HG02642 (cell line): ENCODE measurements around the gene CANT1.
"Not testable (repeated sequence)": the region's sequence is repeated elsewhere in the genome, so short reads cannot be mapped to it uniquely, and the experiment has no call there.

Source experiments
- ATAC-seq: cut with Tn5 transposase; IDR thresholded peaks from one replicate; pipeline ENCODE4 v1.9.1; 2021; ENCODE audit warnings: mild to moderate bottlenecking; ENCODE audit not compliant: unreplicated experiment, poor library complexity

The CANT1 gene

GRCh38 chr17:79043931-79044320, 34.4 kb upstream of the CANT1 start:
- no peak for ATAC-seq

- no peak for ATAC-seq
These were observed 33.8 kb upstream of the CANT1 start for GRCh38 chr17:79043191-79043930.

GRCh38 chr17:79042421-79043190, 33.0 kb upstream of the CANT1 start:
- no peak for ATAC-seq

- ATAC-seq = no peak
These were observed 32.3 kb upstream of the CANT1 start for GRCh38 chr17:79041723-79042420.

- no peak for ATAC-seq
These were observed 31.5 kb upstream of the CANT1 start for GRCh38 chr17:79041041-79041570.

GRCh38 chr17:79039886-79040285, 30.3 kb upstream of the CANT1 start:
- ATAC-seq = no peak

GRCh38 chr17:79039171-79039570, 29.6 kb upstream of the CANT1 start:
- no peak for ATAC-seq

- no peak for ATAC-seq
These were observed 29.1 kb upstream of the CANT1 start for GRCh38 chr17:79038545-79039135.

- ATAC-seq = no peak
These were observed 27.0 kb upstream of the CANT1 start for GRCh38 chr17:79036596-79036995.

GRCh38 chr17:79036181-79036580, 26.6 kb upstream of the CANT1 start:
- no peak for ATAC-seq

- no peak for ATAC-seq
These were observed 26.1 kb upstream of the CANT1 start for GRCh38 chr17:79035686-79036085.

- no peak for ATAC-seq
These were observed 25.4 kb upstream of the CANT1 start for GRCh38 chr17:79034931-79035485.

- ATAC-seq = no peak
These were observed 24.4 kb upstream of the CANT1 start for GRCh38 chr17:79033741-79034501.

GRCh38 chr17:79033046-79033616, 23.6 kb upstream of the CANT1 start:
- ATAC-seq = no peak

- ATAC-seq = no peak
These were observed 22.7 kb upstream of the CANT1 start for GRCh38 chr17:79031996-79032875.

- ATAC-seq = not testable (repeated sequence)
These were observed 21.1 kb upstream of the CANT1 start for GRCh38 chr17:79030636-79031035.

- no peak for ATAC-seq
These were observed 19.9 kb upstream of the CANT1 start for GRCh38 chr17:79029327-79030009.
